ENCODE data around the gene LRRC31.

GRCh38 chr3:169804681-169805080 is 65.1 kb downstream of the LRRC31 start:
- TF ChIP-seq, protein P1, sequence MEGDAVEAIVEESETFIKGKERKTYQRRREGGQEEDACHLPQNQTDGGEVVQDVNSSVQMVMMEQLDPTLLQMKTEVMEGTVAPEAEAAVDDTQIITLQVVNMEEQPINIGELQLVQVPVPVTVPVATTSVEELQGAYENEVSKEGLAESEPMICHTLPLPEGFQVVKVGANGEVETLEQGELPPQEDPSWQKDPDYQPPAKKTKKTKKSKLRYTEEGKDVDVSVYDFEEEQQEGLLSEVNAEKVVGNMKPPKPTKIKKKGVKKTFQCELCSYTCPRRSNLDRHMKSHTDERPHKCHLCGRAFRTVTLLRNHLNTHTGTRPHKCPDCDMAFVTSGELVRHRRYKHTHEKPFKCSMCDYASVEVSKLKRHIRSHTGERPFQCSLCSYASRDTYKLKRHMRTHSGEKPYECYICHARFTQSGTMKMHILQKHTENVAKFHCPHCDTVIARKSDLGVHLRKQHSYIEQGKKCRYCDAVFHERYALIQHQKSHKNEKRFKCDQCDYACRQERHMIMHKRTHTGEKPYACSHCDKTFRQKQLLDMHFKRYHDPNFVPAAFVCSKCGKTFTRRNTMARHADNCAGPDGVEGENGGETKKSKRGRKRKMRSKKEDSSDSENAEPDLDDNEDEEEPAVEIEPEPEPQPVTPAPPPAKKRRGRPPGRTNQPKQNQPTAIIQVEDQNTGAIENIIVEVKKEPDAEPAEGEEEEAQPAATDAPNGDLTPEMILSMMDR (IDR thresholded peaks at IDR 0.05): no peak
- no peak for TF ChIP-seq RAD21 (IDR thresholded peaks at IDR 0.05; ENCODE audit: low read length)
- TF ChIP-seq YY1 (IDR thresholded peaks at IDR 0.05; ENCODE audit: low read depth): no peak
- TF ChIP-seq TAF1 (IDR thresholded peaks at IDR 0.05; ENCODE audit: borderline replicate concordance, low read depth, low read length): no peak
- TF ChIP-seq, protein P2, sequence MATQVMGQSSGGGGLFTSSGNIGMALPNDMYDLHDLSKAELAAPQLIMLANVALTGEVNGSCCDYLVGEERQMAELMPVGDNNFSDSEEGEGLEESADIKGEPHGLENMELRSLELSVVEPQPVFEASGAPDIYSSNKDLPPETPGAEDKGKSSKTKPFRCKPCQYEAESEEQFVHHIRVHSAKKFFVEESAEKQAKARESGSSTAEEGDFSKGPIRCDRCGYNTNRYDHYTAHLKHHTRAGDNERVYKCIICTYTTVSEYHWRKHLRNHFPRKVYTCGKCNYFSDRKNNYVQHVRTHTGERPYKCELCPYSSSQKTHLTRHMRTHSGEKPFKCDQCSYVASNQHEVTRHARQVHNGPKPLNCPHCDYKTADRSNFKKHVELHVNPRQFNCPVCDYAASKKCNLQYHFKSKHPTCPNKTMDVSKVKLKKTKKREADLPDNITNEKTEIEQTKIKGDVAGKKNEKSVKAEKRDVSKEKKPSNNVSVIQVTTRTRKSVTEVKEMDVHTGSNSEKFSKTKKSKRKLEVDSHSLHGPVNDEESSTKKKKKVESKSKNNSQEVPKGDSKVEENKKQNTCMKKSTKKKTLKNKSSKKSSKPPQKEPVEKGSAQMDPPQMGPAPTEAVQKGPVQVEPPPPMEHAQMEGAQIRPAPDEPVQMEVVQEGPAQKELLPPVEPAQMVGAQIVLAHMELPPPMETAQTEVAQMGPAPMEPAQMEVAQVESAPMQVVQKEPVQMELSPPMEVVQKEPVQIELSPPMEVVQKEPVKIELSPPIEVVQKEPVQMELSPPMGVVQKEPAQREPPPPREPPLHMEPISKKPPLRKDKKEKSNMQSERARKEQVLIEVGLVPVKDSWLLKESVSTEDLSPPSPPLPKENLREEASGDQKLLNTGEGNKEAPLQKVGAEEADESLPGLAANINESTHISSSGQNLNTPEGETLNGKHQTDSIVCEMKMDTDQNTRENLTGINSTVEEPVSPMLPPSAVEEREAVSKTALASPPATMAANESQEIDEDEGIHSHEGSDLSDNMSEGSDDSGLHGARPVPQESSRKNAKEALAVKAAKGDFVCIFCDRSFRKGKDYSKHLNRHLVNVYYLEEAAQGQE (IDR thresholded peaks at IDR 0.05; ENCODE audit: low read depth, low read length): no peak
- no peak for TF ChIP-seq JUND (IDR thresholded peaks at IDR 0.05)
- TF ChIP-seq TCF12 (IDR thresholded peaks at IDR 0.05): no peak
- no peak for TF ChIP-seq POLR2AphosphoS5 (IDR thresholded peaks at IDR 0.05; ENCODE audit: low read depth, low read length)
- TF ChIP-seq EP300 (IDR thresholded peaks at IDR 0.05; ENCODE audit: borderline replicate concordance in 1 of 2, low read depth in 1 of 2, low read length in 1 of 2): no peak
- no peak for TF ChIP-seq CHD2 (IDR thresholded peaks at IDR 0.05; ENCODE audit: low read length, partially characterized antibody)
- no peak for TF ChIP-seq MXI1 (IDR thresholded peaks at IDR 0.05; ENCODE audit: low read depth, low read length)
- no peak for TF ChIP-seq MAX (IDR thresholded peaks at IDR 0.05; ENCODE audit: low read depth)
- TF ChIP-seq SIN3A (IDR thresholded peaks at IDR 0.05; ENCODE audit: borderline replicate concordance, low read depth, low read length): no peak

All from SK-N-SH (cell line).